Measurements from ENCODE around the gene TIAM2.

Gene TIAM2

DNA sequence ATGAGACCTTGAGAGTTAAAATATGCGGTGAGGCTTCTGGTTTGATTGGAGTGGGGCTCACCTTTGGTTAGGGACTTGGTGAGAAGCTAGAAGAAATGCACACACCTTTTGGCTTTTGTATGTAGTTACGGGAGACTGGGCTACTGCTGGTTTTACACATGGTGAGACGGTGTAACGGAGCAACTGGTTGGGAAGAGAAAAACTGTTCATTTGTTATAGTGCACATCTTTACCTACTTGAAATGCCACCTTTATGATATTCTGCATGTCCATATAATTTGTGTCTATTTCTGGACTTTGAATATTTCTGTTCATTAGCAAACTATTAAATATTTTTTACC lies 31.6 kb downstream of the TIAM2 start:
- DNase-seq = no peak

- no peak for DNase-seq
Measured at GRCh38 chr6:155030148-155030720, 35.1 kb downstream of the TIAM2 start.

DNA sequence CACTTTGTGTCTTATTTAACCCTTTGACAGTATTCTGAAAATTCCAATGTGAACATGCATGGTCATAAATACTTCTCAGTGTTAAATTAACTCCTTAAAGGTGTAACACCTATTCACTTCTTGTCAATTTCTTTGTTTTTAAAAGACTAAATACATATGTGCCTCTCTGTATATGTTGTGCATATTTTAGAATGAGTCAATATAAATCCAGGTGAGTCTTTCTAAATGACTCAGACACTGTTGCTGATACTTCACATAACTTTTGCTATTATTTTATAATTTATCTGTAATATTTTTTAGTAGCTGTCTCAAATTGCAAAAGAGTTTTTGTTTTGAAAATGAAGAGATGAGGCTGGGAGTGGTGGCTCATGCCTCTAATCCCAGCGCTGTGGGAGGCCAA lies 36.0 kb downstream of the TIAM2 start:
- no peak for DNase-seq

- no peak for DNase-seq
Measured at GRCh38 chr6:155033021-155033791, 38.1 kb downstream of the TIAM2 start.

DNA sequence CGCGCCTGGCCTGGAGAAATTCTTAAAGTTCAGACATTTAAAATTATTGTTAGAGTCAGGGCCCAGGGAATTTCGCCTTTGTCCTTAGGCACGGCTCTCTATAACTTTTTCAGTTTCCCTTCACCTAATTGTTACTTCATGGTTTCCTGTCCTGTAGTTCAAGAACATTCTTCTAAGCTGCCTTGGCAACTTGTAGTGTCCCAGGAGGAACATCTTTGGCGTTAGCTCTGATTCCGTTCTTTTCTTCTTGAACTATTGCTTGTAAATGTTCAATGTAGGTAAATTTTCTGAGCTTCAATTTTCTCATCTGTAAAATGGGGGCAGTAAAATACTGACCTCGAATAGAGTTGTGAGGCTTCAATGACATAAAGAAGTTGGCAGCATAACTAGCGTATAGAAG lies 41.8 kb downstream of the TIAM2 start:
- no peak for DNase-seq

DNA sequence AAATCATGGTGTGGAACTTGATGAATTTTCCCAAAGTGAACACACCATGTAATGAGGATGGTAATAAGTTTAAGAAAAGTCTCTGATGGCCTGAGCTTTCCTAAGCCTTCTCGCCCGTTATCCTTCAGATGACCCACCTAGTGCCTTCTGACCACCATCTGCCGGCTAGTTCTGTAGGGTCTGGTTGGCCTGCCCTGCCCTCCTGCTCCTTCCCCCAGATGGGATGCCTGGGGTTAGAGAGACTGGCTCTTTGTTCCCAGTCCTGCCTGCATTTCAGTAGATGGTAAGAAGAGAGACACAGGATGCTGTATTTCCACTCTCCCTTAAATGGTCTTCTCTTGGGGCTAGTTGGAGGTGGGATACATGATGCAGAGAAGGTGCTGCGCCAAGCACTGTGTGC lies 43.0 kb downstream of the TIAM2 start:
- DNase-seq = no peak

- DNase-seq = no peak
Measured at GRCh38 chr6:155038527-155038926, 43.4 kb downstream of the TIAM2 start.

GRCh38 chr6:155039618-155040017 lies 44.5 kb downstream of the TIAM2 start:
- no peak for DNase-seq

GRCh38 chr6:155040154-155040553 lies 45.0 kb downstream of the TIAM2 start:
- DNase-seq = no peak

DNA sequence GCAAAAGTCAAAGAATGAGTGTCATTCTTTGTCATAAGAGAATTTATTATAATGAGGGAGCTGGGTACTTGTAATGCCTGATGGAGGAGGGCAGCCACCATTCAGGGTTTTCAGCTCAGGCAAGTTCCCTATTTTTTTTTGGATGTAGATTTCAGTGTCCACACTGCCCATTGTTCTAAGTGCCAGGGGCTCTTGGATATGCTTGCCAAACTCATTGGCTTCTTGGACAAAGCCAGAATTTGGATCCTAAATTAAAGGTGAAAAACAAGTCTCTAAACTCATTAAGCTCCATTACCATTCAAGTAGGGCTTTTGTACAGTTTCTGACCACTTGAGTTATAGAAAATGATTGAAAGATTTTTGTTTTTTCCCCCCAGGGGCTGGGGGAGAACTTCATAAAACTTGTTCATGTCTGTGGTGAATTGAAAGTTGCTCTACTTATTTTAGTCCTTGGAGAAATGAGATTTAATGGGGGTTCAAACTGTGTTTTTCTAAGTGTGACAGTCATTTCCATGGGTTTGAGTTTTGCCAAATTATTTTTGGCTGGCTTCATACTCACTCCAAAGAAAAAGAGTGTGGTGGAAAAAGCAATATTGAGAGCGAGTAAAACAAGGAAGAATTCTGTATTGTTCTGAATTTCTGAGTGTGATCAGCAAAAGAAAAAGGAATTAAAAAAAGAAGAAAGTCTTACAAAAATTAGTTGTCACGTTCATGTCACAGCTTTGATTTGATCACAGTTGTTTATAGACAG lies 46.0 kb downstream of the TIAM2 start:
- DNase-seq = no peak

DNA sequence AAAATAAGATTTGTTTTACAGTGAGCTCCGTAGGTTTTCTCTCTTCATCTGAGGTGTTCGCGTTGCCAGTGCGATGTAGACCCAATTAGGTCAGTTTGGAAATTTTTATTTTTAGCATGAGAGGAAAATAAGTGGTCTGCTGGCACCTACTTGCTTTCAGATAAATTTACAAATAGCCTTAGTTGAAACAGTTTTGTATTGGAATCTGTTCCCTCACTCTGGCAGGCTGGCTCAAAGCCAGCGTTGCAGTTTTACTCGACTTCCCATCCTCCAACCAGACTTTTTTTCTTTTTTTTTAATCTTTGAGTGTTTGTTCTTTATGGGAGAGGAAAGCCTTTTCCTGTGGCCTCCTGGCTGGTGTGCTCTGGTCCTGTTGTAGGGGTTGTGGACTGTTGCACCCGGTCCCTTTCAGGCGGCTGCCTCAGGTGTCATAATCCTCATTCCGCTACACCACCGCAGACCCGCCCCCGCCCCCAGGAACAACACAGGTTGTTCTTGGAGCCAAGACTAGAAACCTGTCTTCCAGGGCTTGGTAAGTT lies 46.7 kb downstream of the TIAM2 start:
- no peak for DNase-seq

DNA sequence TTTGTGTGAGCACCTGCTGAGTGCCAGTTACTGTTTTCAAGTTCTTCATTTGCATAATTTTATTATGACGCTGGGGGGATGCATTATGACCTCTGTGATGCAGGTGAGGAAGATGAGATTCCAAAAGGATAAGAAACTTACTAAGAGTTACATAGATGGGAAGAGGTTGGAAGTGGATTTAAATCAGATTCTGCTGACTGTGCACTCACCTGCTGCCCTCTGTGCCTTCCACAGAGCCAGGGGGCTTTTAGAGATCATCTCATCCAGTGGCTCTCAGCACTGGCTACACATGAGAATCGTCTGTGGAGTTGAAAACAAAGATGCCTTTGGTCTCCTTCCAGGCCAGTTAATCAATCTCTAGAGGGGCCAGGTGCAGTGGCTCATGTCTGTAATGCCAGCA lies 47.9 kb downstream of the TIAM2 start:
- DNase-seq = no peak

DNA sequence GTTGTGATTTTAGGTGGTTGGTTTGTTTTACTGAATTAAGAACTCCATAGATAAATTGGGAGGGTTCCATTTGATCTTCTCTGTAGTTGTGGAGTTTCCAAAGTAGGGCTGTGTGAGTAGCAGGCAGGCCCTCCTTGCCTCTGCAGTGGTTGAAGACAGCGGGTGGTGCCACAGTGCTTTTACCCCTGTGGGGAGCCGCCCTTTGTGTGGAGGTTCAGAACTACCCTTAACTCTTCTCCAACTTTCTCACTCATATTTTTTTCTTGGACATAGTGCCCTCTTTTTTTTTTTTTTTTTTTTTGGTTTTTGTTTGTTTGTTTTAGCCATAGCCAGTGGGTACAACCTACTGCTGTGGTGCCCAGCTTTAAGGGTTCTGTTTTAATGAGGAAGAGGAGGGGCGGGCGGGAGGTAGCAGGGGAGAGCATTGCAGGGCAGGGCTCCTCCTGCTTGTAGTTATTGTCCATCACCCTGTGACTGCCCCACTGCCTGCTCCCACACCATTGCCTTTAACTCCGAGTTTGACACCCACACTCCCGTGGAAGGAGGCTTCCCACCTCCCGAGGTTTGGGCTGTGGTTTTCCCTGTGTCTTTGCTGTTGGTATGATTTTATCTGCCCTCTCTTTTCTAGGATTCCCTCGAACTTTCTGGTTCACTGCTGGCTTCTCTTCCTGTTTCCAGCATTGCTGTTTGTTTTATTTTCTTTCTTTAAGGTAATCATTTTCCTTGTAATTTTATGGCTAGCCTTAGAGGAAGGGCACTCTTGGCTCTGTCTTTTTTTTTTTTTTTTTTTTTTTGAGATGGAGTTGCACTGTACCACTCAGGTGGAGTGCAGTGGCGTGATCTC lies 50.7 kb downstream of the TIAM2 start:
- DNase-seq = no peak

DNA sequence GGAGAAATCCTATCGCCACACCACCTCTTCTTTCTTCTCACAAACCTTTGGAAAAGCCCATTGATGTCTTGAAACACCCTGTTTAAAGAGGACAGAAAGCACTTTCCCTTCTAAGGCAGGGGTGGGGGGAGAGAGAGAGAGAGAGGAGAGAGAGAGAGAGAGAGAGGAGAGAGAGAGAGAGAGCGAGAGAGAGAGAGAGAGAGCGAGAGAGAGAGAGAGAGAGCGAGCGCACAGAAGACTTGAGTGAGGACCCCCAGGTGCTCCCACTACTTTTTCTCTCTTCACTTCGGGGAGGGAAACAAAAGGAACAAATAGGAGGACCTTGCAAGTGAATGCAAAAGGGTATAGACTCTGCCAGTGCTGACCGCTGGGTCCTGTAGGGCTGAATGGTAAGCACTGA lies 52.4 kb downstream of the TIAM2 start:
- no peak for DNase-seq

GRCh38 chr6:155050311-155050710 lies 55.2 kb downstream of the TIAM2 start:
- peak; percentile 59 for DNase-seq

- DNase-seq = no peak
Measured at GRCh38 chr6:155054491-155055250, 59.6 kb downstream of the TIAM2 start.

GRCh38 chr6:155055729-155056128 lies 60.6 kb downstream of the TIAM2 start:
- DNase-seq = no peak

GRCh38 chr6:155056756-155057155 lies 61.6 kb downstream of the TIAM2 start:
- no peak for DNase-seq

- DNase-seq = no peak
Measured at GRCh38 chr6:155061381-155061780, 66.3 kb downstream of the TIAM2 start.

DNA sequence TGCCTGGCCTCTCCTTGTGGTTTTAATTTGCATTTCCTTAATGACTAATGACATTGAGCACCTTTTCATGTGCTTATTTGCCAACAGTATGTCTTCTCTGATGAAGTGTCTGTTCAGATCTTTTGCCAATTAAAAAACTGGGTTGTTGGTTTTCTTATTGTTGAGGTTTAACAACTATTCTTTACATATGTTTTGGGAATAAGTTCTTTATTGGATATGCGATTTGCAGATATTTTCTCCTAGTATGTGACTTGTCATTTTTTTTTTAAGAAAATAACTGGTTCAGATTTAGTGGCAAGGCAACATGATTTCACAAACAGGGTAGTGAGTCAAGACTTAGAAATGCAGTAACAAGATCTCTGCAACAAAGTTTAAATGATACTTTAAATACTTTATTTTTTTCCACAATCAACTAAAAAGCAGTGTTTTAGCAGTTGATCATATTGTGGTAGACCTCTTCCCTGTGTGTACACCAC lies 67.8 kb downstream of the TIAM2 start:
- DNase-seq = no peak

- DNase-seq = no peak
Measured at GRCh38 chr6:155064303-155064702, 69.2 kb downstream of the TIAM2 start.

GRCh38 chr6:155066361-155066760 lies 71.2 kb downstream of the TIAM2 start:
- no peak for DNase-seq
